Colonic mucosa (tissue), 4 donors: ENCODE results near the gene LMO2. TPM values are rescaled to one million over a fixed set of nuclear protein-coding genes. Genes with fewer than 3 reads are reported as not detected.
"Not testable (repeated sequence)": the region's sequence is repeated elsewhere in the genome, so short reads cannot be mapped to it uniquely, and the experiment has no call there.

Experiments used
- DNase-seq: peaks from one replicate; pipeline ENCODE4 v3.0.0-alpha.2; 2020
- H3K27ac ChIP-seq: fragments of 200-600 bp; one replicate; pipeline ENCODE4 v1.8.0; 2021
- H3K27me3 ChIP-seq: fragments of 200-600 bp; one replicate; pipeline ENCODE4 v1.8.0; 2021
- H3K36me3 ChIP-seq: fragments of 200-600 bp; one replicate; pipeline ENCODE4 v1.8.0; 2021
- H3K4me1 ChIP-seq: fragments of 200-600 bp; one replicate; pipeline ENCODE4 v1.8.0; 2021; ENCODE audit warnings: mild to moderate bottlenecking
- H3K4me3 ChIP-seq: fragments of 200-600 bp; one replicate; pipeline ENCODE4 v1.8.0; 2021
- H3K9ac ChIP-seq, 2 donors: one replicate each; pipeline ENCODE4 v1.7.0; 2013; ENCODE audit warnings: control low read depth in 2 of 2, low read depth in 2 of 2, low read length in 2 of 2
- H3K9me3 ChIP-seq: fragments of 200-600 bp; one replicate; pipeline ENCODE4 v1.8.0; 2021
- intact Hi-C: fragments of 100-400 bp; cut with DNase I; formaldehyde crosslinking; loops from one replicate; pipeline ENCODE4 v1.14.1; 2022
- total RNA-seq, 2 donors: library from RNA; stranded (reverse); fragmentation: NEBNext Ultra II Directional in 1 of 2; extraction: Animal tissue kit (Norgen Biotek cat#: 25700) in 1 of 2; gene quantifications; one replicate each; pipeline ENCODE4 v1.2.1, GENCODE V29; 2021
- TF ChIP-seq, protein P1 (sequence below): fragments of 200-600 bp; IDR thresholded peaks from one replicate; pipeline ENCODE4 v1.8.0; 2022; ENCODE audit warnings: antibody characterized with exemption, mild to moderate bottlenecking
- donor health status: healthy.
- donor health status: DM: no; HTN: no; CAD: no.
- donor health status: DM: no; HTN: no; CAD: no.

The LMO2 gene
- total RNA-seq, 2 donors from 2014 or later: 7.2 to 11.3 TPM

DNA sequence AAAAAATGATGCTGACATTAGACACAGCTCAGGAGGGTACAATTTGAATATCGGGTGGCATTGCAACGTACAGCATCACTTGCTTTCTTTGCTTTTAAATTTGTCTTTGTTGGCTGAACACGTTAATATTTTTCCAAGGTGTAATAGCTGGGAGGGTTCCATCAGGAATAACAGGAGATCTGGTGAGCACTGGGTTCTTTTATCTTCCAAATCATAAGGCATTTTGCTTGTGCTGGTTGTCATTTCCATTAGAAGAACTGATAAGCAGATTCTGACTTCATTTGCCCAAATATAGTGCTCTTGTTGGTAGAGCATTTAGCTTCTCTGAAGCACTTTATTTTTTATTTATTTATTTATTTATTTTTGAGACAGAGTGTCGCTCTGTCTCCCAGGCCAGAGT is 48.9 kb downstream of the LMO2 start:
- intact Hi-C loops: no loop called here
- no peaks in the 10 kb centered on the region for H3K27me3 ChIP-seq
- H3K36me3 ChIP-seq: no peaks in the 10 kb centered on the region
- DNase-seq: no peak
- no peak overlapping the region for H3K4me3 ChIP-seq
- no peak overlapping the region for H3K9ac ChIP-seq
- H3K9me3 ChIP-seq: no peaks in the 10 kb centered on the region
- no peaks in the 10 kb centered on the region for H3K4me1 ChIP-seq
- H3K27ac ChIP-seq: no peak overlapping the region
- TF ChIP-seq, protein P1, sequence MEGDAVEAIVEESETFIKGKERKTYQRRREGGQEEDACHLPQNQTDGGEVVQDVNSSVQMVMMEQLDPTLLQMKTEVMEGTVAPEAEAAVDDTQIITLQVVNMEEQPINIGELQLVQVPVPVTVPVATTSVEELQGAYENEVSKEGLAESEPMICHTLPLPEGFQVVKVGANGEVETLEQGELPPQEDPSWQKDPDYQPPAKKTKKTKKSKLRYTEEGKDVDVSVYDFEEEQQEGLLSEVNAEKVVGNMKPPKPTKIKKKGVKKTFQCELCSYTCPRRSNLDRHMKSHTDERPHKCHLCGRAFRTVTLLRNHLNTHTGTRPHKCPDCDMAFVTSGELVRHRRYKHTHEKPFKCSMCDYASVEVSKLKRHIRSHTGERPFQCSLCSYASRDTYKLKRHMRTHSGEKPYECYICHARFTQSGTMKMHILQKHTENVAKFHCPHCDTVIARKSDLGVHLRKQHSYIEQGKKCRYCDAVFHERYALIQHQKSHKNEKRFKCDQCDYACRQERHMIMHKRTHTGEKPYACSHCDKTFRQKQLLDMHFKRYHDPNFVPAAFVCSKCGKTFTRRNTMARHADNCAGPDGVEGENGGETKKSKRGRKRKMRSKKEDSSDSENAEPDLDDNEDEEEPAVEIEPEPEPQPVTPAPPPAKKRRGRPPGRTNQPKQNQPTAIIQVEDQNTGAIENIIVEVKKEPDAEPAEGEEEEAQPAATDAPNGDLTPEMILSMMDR: no peak

DNA sequence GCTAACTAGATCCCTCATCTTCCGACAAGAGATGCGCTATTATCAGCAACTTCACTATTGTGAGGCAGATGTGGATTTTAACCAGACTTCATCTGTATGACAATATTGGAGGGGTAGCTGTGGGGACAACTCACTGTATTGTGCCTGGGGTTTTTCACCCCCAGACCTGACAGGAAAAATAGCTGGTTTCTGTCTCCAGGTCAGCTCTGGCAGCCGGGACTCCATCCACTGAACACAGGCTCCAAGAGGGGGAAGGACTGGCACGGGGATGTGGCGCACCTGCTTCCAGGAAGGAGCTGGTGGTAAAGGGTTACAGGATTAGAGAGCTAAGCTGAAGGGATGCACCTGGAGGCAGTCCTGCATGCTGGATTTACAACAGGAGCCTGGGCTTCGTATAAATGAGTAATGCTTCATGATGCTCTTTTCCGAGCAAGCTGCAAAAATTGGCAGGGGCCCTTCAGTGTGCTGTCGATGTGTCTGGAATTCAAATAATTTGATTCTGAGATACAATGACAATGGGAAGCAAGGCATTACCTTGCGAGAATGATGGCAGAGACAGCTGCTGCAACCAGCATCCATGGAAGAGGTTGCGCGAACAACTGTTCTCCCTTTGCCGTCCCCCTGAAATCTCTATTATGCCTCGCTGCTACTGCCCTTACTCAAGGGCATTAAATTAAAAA is 49.5 kb downstream of the LMO2 start:
- no peak for DNase-seq
- intact Hi-C loops: no loop called here
- Histone ChIP-seq H3K9ac (no peak overlapping the region), H3K27ac (no peak overlapping the region), H3K4me3 (no peak overlapping the region), H3K27me3 (no peaks in the 10 kb centered on the region), H3K9me3 (no peaks in the 10 kb centered on the region), H3K36me3 (no peaks in the 10 kb centered on the region), H3K4me1 (no peaks in the 10 kb centered on the region)
- TF ChIP-seq, protein P1: no peak

DNA sequence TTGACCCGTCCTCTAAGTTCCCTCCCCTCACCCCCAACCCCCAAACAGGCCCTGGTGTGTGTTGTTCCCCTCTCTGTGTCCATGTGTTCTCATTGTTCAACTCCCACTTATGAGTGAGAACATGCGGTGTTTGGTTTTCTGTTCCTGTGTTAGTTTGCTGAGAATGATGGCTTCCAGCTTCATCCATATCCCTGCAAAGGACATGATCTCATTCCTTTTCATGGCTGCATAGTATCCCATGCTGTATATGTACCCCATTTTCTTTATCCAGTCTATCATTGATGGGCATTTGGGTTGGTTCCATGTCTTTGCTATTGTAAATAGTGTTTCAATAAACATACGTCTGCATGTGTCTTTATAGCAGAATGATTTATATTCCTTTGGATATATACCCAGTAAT is 53.6 kb downstream of the LMO2 start:
- H3K4me3 ChIP-seq, H3K9ac ChIP-seq, H3K27ac ChIP-seq, H3K36me3 ChIP-seq, intact Hi-C loops, H3K27me3 ChIP-seq, H3K9me3 ChIP-seq, H3K4me1 ChIP-seq, DNase-seq: not testable (repeated sequence)

DNA sequence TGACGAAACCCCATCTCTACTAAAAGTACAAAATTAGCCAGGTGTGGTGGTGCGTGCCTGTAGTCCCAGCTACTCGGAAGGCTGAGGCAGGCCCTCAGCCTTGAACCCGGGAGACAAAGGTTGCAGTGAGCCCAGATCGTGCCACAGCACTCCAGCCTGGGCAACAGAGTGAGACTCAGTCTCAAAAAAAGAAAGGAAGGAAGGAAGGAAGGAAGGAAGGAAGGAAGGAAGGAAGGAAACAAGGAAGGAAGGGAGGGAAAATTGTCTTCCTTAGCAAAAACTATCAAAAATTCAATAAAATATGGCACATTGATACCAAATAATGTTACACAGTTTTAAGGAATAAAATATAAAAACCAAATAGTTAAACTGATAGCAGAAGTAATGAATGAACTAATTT is 54.5 kb downstream of the LMO2 start:
- not testable (repeated sequence) for DNase-seq

DNA sequence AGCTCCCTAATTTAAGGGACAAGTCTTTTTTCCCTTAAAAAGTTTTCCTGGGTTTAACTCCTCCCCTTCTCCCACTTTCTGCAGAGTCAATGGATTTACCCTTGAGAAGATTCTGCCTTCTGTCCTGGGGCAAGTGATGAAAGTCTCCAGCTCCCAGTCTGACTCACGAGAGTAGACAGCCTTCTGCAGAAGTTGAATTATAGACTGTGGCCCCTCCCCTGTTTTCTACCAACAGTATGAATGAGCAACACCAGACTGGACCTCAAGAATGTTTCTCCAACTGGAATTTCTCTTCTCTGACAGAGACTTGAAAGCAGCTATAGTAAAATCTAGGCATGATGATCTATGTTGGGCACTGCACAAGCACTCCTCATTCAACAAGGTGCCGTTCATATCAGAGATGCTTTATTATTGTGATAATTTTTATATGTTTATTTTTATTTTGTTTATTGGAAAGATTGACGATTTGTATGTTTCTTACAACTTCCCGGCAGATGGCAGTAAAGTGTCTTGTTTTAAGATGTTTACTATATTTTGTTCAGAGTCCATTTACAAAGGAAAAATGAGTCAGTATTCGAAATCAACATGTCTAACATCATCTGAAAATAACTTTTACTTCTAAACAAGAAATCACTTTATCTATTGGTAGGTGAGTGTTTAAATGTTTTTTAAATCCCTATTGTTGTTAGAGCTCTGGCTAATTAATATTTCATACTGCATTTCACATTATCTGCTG is 56.6 kb downstream of the LMO2 start:
- Histone ChIP-seq H3K27me3 (no peaks in the 10 kb centered on the region), H3K9me3 (no peaks in the 10 kb centered on the region), H3K4me1 (no peaks in the 10 kb centered on the region), H3K27ac (no peak overlapping the region), H3K4me3 (no peak overlapping the region), H3K36me3 (no peaks in the 10 kb centered on the region), H3K9ac (no peak overlapping the region)
- intact Hi-C loops: no loop called here
- no peak for DNase-seq
- TF ChIP-seq, protein P1: no peak

More for the DNA sequence above, 54.5 kb downstream of the LMO2 start:
- H3K27ac ChIP-seq, H3K4me1 ChIP-seq, H3K36me3 ChIP-seq, H3K4me3 ChIP-seq, H3K27me3 ChIP-seq, H3K9ac ChIP-seq, H3K9me3 ChIP-seq, intact Hi-C loops: not testable (repeated sequence)

DNA sequence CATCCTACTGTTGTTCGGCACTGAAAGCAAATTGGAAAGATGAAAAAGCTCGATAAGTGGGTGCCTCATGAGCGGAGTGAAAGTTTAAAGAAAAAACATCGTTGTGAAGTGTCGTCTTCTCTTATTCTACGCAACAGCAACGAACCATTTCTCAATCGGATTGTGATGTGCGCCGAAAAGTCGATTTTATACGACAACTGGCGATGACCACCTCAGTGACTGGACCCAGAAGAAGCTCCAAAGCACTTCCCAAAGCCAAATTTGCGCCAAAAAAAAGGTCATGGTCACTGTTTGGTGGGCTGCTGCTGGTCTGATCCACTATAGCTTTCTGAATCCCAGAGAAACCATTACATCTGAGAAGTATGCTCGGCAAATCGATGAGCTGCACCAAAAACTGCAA is 59.2 kb downstream of the LMO2 start:
- H3K36me3 ChIP-seq: no peaks in the 10 kb centered on the region
- no peak overlapping the region for H3K4me3 ChIP-seq
- H3K9me3 ChIP-seq: no peaks in the 10 kb centered on the region
- H3K9ac ChIP-seq: no peak overlapping the region
- H3K27ac ChIP-seq: no peak overlapping the region
- DNase-seq: no peak
- TF ChIP-seq, protein P1: no peak
- peaks cover 9% of the 10 kb centered on the region for H3K27me3 ChIP-seq
- H3K4me1 ChIP-seq: no peaks in the 10 kb centered on the region
- intact Hi-C loops: no loop called here
